ENCODE measurements around the gene PTMA. TPM values are rescaled to one million over a fixed set of nuclear protein-coding genes. Genes with fewer than 3 reads are reported as not detected.

PTMA gene
- total RNA-seq, 1 donor = 598 TPM

GRCh38 chr2:231720292-231720986 lies 12.1 kb downstream of the PTMA start:
- H3K4me3 ChIP-seq (ENCODE audit: low read depth, low read length) = no peak overlapping the region
- no peak for DNase-seq (ENCODE audit: low read depth)
- TF ChIP-seq, protein P1, sequence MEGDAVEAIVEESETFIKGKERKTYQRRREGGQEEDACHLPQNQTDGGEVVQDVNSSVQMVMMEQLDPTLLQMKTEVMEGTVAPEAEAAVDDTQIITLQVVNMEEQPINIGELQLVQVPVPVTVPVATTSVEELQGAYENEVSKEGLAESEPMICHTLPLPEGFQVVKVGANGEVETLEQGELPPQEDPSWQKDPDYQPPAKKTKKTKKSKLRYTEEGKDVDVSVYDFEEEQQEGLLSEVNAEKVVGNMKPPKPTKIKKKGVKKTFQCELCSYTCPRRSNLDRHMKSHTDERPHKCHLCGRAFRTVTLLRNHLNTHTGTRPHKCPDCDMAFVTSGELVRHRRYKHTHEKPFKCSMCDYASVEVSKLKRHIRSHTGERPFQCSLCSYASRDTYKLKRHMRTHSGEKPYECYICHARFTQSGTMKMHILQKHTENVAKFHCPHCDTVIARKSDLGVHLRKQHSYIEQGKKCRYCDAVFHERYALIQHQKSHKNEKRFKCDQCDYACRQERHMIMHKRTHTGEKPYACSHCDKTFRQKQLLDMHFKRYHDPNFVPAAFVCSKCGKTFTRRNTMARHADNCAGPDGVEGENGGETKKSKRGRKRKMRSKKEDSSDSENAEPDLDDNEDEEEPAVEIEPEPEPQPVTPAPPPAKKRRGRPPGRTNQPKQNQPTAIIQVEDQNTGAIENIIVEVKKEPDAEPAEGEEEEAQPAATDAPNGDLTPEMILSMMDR (IDR thresholded peaks at IDR 0.05; ENCODE audit: insufficient read depth, low read depth, low read length) = no peak

DNA sequence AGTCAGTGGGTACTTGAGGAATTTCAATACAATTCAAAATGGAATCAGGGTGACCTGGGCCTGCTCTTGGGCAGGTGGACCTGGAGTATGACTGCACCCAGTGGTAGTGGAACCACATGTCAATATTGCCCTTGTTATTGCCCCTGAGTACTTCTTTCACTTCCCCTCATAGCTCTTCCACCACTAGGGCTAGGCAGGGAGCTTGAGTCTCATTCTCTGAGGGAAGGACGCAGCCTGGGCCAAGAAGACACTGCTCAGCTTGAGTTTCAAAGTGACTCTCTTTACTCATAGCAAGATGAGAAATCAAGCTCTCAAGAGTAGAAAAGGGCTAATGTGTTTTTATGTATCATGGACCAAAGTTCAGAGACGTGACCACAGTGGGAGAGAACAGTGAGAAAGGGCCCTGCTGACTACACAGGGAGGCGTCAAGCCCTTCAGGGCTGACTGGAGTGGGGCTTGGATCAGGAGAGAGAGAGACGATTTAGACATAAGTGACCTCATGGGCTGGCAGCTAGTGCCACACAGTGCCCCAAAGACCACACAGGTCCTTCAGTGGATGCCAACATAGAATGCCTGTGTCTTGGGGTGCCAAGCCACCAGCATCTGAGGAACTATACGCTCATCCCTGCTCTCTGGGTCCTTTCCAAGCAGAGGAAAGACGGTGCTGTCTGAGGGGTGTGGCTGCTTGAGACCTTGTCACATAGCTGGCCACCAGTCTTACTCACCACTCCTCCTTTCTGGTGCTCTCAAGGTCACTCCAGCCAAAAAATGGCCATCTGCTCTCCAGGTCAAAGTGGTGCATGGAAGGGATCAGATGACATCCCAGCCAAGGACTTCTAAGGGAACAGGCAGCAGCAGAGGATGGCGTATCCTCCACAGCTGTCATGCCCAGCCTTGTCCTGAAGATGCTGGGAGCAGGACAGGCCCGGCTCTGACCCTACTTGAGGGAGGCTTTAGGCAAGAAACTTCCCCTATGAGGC lies 13.0 kb downstream of the PTMA start:
- H3K4me3 ChIP-seq (ENCODE audit: low read depth, low read length) = no peak overlapping the region
- no peak for DNase-seq (ENCODE audit: low read depth)
- TF ChIP-seq, protein P1 (IDR thresholded peaks at IDR 0.05; ENCODE audit: insufficient read depth, low read depth, low read length) = no peak

DNA sequence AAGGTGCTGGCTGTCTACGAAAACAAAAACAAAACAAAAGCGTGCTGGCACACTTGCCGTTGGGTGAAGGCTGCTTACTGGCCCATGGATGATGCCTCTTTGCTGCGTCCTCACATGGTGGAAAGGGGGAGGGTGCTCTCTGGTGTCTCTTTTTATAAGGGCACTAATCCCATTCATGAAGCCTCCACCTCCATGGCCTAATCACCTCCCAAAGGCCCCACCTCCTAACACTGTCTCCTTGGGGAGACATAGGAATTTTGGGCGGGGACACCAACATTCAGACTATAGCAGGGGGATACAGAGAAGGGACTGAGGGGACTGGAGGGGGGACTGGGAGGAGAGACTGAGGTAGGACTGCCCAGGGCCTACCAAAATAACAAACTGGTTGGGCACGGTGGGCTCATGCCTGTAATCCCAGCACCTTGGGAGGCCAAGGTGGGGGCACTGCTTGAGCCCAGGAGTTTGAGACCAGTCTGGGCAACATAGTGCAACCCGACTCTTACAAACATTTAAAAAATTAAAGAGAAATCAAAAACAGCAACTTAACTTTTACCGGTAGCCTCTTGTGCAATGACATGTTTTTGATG lies 14.5 kb downstream of the PTMA start:
- no peak overlapping the region for H3K4me3 ChIP-seq (ENCODE audit: low read depth, low read length)
- TF ChIP-seq, protein P1 (IDR thresholded peaks at IDR 0.05; ENCODE audit: insufficient read depth, low read depth, low read length) = no peak
- DNase-seq (ENCODE audit: low read depth) = no peak

DNA sequence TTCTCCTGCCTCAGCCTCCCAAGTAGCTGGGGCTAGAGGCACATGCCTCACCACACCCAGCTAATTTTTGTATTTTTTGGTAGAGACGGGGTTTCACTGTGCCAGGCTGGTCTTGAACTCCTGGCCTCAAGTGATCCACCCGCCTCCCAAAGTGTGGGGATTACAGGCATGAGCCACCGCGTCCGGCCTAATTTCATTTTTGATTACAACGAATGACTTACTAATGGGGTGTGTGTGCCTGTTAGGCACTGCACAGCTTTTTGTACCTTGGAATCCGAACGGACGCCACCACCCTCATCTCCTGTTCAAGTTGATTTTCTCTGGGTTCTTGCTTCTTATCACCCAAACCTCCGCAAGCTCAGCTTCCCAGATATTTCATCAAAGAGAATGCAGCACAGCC lies 17.2 kb downstream of the PTMA start:
- TF ChIP-seq, protein P1 (IDR thresholded peaks at IDR 0.05; ENCODE audit: insufficient read depth, low read depth, low read length) = no peak
- H3K4me3 ChIP-seq (ENCODE audit: low read depth, low read length) = no peak overlapping the region
- no peak for DNase-seq (ENCODE audit: low read depth)

DNA sequence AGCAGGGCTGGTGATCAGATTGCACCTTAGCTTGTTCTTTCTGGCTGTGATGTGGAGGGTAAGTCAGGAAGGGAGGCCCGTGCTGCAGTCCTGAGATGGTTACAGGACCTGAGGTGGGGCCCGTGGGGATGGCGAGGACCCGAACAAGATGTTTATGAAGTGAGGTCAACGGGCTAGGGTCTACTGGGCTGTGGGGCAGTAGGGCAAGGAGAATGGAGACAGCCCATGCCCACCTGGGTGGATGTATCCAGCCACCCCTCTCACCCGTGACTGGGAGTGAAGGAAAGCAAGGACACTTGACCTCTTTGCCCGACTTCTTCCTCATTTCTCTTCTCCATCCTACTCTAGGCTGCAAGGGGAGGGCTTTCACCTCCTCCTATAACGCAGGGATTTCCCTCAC lies 18.0 kb downstream of the PTMA start:
- TF ChIP-seq, protein P1 (IDR thresholded peaks at IDR 0.05; ENCODE audit: insufficient read depth, low read depth, low read length) = no peak
- DNase-seq (ENCODE audit: low read depth) = no peak
- no peak overlapping the region for H3K4me3 ChIP-seq (ENCODE audit: low read depth, low read length)

- TF ChIP-seq, protein P1 (IDR thresholded peaks at IDR 0.05; ENCODE audit: insufficient read depth, low read depth, low read length) = no peak
- H3K4me3 ChIP-seq (ENCODE audit: low read depth, low read length) = no peak overlapping the region
- no peak for DNase-seq (ENCODE audit: low read depth)
Observed at GRCh38 chr2:231727621-231728020, 19.3 kb downstream of the PTMA start.

All from fibroblast of villous mesenchyme (primary cell).